ENCODE measurements around the gene GNB1L.

GRCh38 chr22:19800306-19800705, 54.4 kb downstream of the GNB1L start:
- TF ChIP-seq CTCF (IDR thresholded peaks at IDR 0.05) = no peak
- TF ChIP-seq EP300 (IDR thresholded peaks at IDR 0.05) = no peak
- no peak for TF ChIP-seq POLR2A (IDR thresholded peaks at IDR 0.05; ENCODE audit: low read depth)
- no peak for TF ChIP-seq POLR2AphosphoS5 (IDR thresholded peaks at IDR 0.05)

Measured in esophagus muscularis mucosa (tissue), 4 donors.